Neural progenitor cell (in vitro differentiated cells): ENCODE measurements around the gene SLC15A1. TPM values are rescaled to one million over a fixed set of nuclear protein-coding genes. Genes with fewer than 3 reads are reported as not detected.

Source experiments
- DNase-seq: peaks from one replicate; pipeline ENCODE4 v3.0.0-alpha.2; 2016; ENCODE audit warnings: low spot score
- H2AFZ ChIP-seq: fragments of 200-600 bp; sonication (generic); replicated peaks from 2 replicates; pipeline ENCODE4 v1.6.1; 2016; ENCODE audit warnings: antibody characterized with exemption
- H3F3A ChIP-seq: fragments of 200-600 bp; sonication (generic); 2 replicates; pipeline ENCODE4 v1.6.1; 2016; ENCODE audit warnings: antibody characterized with exemption, low read depth
- H3K27ac ChIP-seq: fragments of 200-600 bp; sonication (generic); 2 replicates; pipeline ENCODE4 v1.5.1; 2016; ENCODE audit warnings: mild to moderate bottlenecking
- H3K27me3 ChIP-seq: fragments of 200-600 bp; sonication (generic); 2 replicates; pipeline ENCODE4 v1.6.1; 2016; ENCODE audit warnings: mild to moderate bottlenecking, moderate library complexity
- H3K36me3 ChIP-seq: fragments of 200-600 bp; sonication (generic); 2 replicates; pipeline ENCODE4 v1.5.1; 2016
- H3K4me1 ChIP-seq: fragments of 200-600 bp; sonication (generic); 2 replicates; pipeline ENCODE4 v1.6.1; 2016; ENCODE audit warnings: mixed run types
- H3K4me2 ChIP-seq: fragments of 200-600 bp; sonication (generic); 2 replicates; pipeline ENCODE4 v1.6.1; 2016
- H3K4me3 ChIP-seq: fragments of 200-600 bp; sonication (generic); 2 replicates; pipeline ENCODE4 v1.5.1; 2016
- H3K79me2 ChIP-seq: fragments of 200-600 bp; sonication (generic); 2 replicates; pipeline ENCODE4 v1.6.1; 2016; ENCODE audit warnings: low read depth
- H3K9ac ChIP-seq: fragments of 200-600 bp; sonication (generic); 2 replicates; pipeline ENCODE4 v1.6.1; 2016
- H3K9me3 ChIP-seq: fragments of 200-600 bp; sonication (generic); 2 replicates; pipeline ENCODE4 v1.5.1; 2016; ENCODE audit warnings: low read depth
- H4K20me1 ChIP-seq: fragments of 200-600 bp; sonication (generic); 2 replicates; pipeline ENCODE4 v1.6.1; 2016; ENCODE audit warnings: low read depth
- H3K27ac Mint-ChIP-seq: 3 replicates; pipeline ENCODE4 v1.8.0; 2021; ENCODE audit warnings: mixed read lengths
- H3K27me3 Mint-ChIP-seq: 2 replicates; pipeline ENCODE4 v1.8.0; 2022; ENCODE audit warnings: low read depth, mild to moderate bottlenecking, inconsistent platforms, moderate library complexity, mixed read lengths; ENCODE audit not compliant: insufficient read depth
- H3K36me3 Mint-ChIP-seq: 3 replicates; pipeline ENCODE4 v1.8.0; 2021; ENCODE audit warnings: mixed read lengths
- H3K4me1 Mint-ChIP-seq: 3 replicates; pipeline ENCODE4 v1.8.0; 2021; ENCODE audit warnings: mixed read lengths
- H3K4me3 Mint-ChIP-seq: 3 replicates; pipeline ENCODE4 v1.8.0; 2021; ENCODE audit warnings: mild to moderate bottlenecking, moderate library complexity, mixed read lengths
- H3K9me3 Mint-ChIP-seq: 3 replicates; pipeline ENCODE4 v1.8.0; 2020; ENCODE audit warnings: mixed read lengths
- CTCF ChIP-seq: fragments of 200-600 bp; sonication (generic); IDR thresholded peaks from 2 replicates; pipeline ENCODE4 v1.5.1; 2017; ENCODE audit warnings: antibody characterized with exemption, mild to moderate bottlenecking
- EZH2 ChIP-seq: fragments of 200-600 bp; sonication (generic); IDR thresholded peaks from 2 replicates; pipeline ENCODE4 v1.6.1; 2017; ENCODE audit warnings: antibody characterized with exemption, mild to moderate bottlenecking, moderate library complexity
- EZH2phosphoT487 ChIP-seq: fragments of 200-600 bp; sonication (generic); IDR thresholded peaks from 2 replicates; pipeline ENCODE4 v1.6.1; 2017; ENCODE audit warnings: antibody characterized with exemption
- total RNA-seq: library from RNA; depleted of rRNA; stranded (reverse); fragments of >200 nt; gene quantifications from 2 replicates; pipeline ENCODE4 v1.2.3, GENCODE V29; 2015; ENCODE audit warnings: low replicate concordance

SLC15A1 gene
- total RNA-seq, 1 donor from 2014 or later = not detected

DNA sequence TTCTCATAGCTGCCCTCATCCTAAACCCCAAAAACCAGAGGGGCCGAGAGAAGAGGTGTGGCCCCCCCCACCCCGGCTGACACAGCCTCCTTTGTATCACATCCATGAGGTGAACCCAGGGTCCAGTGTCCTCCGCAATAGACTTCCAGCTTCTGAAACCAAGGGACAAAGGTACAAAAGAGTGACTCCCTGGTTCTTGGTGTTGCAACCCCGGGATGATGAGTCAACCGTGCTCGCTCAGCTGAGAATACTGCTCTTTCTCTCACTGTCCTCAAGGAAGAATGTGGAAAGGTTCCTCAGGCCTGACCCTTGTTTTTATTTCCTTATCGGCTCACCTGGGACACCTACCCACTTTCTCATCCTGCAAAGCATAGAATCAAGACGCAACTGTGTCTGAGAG is 5.5 kb downstream of the SLC15A1 start:
- peaks cover 10% of the 10 kb centered on the region for H3F3A ChIP-seq
- no peaks in the 10 kb centered on the region for H3K36me3 ChIP-seq
- no peaks in the 10 kb centered on the region for H3K36me3 Mint-ChIP-seq
- H3K27me3 Mint-ChIP-seq = peaks cover 19% of the 10 kb centered on the region
- TF ChIP-seq EZH2phosphoT487 (no peak), EZH2 (no peak), CTCF (no peak)
- H3K9me3 Mint-ChIP-seq = peaks cover 3% of the 10 kb centered on the region
- H2AFZ ChIP-seq = no peak overlapping the region
- no peak overlapping the region for H3K27ac Mint-ChIP-seq
- H3K4me1 Mint-ChIP-seq = peaks cover 6% of the 10 kb centered on the region
- H4K20me1 ChIP-seq = no peaks in the 10 kb centered on the region
- no peak overlapping the region for H3K4me2 ChIP-seq
- no peaks in the 10 kb centered on the region for H3K79me2 ChIP-seq
- H3K27me3 ChIP-seq = peaks cover 27% of the 10 kb centered on the region
- H3K27ac ChIP-seq = no peak overlapping the region
- no peak for DNase-seq
- no peaks in the 10 kb centered on the region for H3K9me3 ChIP-seq
- no peak overlapping the region for H3K4me3 Mint-ChIP-seq
- H3K4me1 ChIP-seq = peaks cover 5% of the 10 kb centered on the region
- H3K9ac ChIP-seq = no peak overlapping the region
- H3K4me3 ChIP-seq = no peak overlapping the region

- H2AFZ ChIP-seq = no peak overlapping the region
- no peaks in the 10 kb centered on the region for H3F3A ChIP-seq
- Mint-ChIP-seq H3K9me3 (peaks cover 12% of the 10 kb centered on the region), H3K36me3 (no peaks in the 10 kb centered on the region), H3K27ac (no peak overlapping the region), H3K4me3 (no peak overlapping the region), H3K4me1 (no peaks in the 10 kb centered on the region), H3K27me3 (peaks cover 8% of the 10 kb centered on the region)
- no peaks in the 10 kb centered on the region for H3K4me1 ChIP-seq
- H3K27ac ChIP-seq = no peak overlapping the region
- H3K79me2 ChIP-seq = no peaks in the 10 kb centered on the region
- H3K36me3 ChIP-seq = no peaks in the 10 kb centered on the region
- H3K27me3 ChIP-seq = no peaks in the 10 kb centered on the region
- H3K9me3 ChIP-seq = no peaks in the 10 kb centered on the region
- H4K20me1 ChIP-seq = no peaks in the 10 kb centered on the region
- H3K4me2 ChIP-seq = no peak overlapping the region
- no peak overlapping the region for H3K9ac ChIP-seq
- DNase-seq = no peak
- no peak overlapping the region for H3K4me3 ChIP-seq
- no peak for TF ChIP-seq EZH2phosphoT487
- TF ChIP-seq CTCF = no peak
- TF ChIP-seq EZH2 = no peak
Measured at GRCh38 chr13:98743377-98743776, 9.1 kb downstream of the SLC15A1 start.

- Mint-ChIP-seq H3K9me3 (peaks cover 14% of the 10 kb centered on the region), H3K27ac (no peak overlapping the region), H3K36me3 (no peaks in the 10 kb centered on the region), H3K4me3 (no peak overlapping the region), H3K27me3 (peaks cover 8% of the 10 kb centered on the region), H3K4me1 (no peaks in the 10 kb centered on the region)
- H3K36me3 ChIP-seq = no peaks in the 10 kb centered on the region
- H3F3A ChIP-seq = no peaks in the 10 kb centered on the region
- no peaks in the 10 kb centered on the region for H3K9me3 ChIP-seq
- no peak for DNase-seq
- H3K4me3 ChIP-seq = no peak overlapping the region
- H3K27ac ChIP-seq = no peak overlapping the region
- no peak overlapping the region for H3K4me2 ChIP-seq
- no peaks in the 10 kb centered on the region for H3K79me2 ChIP-seq
- H3K27me3 ChIP-seq = no peaks in the 10 kb centered on the region
- no peaks in the 10 kb centered on the region for H4K20me1 ChIP-seq
- H2AFZ ChIP-seq = no peak overlapping the region
- no peak overlapping the region for H3K9ac ChIP-seq
- H3K4me1 ChIP-seq = no peaks in the 10 kb centered on the region
- TF ChIP-seq EZH2phosphoT487 (no peak), CTCF (no peak), EZH2 (no peak)
Measured at GRCh38 chr13:98742961-98743360, 9.5 kb downstream of the SLC15A1 start.
